HepG2 (cell line): ENCODE results near the gene WDR93. TPM values are rescaled to one million over a fixed set of nuclear protein-coding genes. Genes with fewer than 3 reads are reported as not detected.

ENCODE experiments used
- AHR ChIP-seq: IDR thresholded peaks from 2 replicates; pipeline ENCODE4 v1.6.1; 2018; ENCODE audit warnings: missing genetic modification reagents, missing compliant biosample characterization
- ARID4A ChIP-seq: sonication (generic); formaldehyde crosslinking; IDR thresholded peaks from 2 replicates; pipeline ENCODE4 v1.5.0; 2020; ENCODE audit warnings: mild to moderate bottlenecking, missing genetic modification reagents, borderline replicate concordance
- CHCHD3 ChIP-seq: sonication (generic); formaldehyde crosslinking; IDR thresholded peaks from 2 replicates; pipeline ENCODE4 v1.8.0; 2022; ENCODE audit warnings: mild to moderate bottlenecking, missing genetic modification reagents, moderate library complexity
- CREM ChIP-seq, 2 experiments: sonication (generic) in 1 of 2; formaldehyde crosslinking in 1 of 2; IDR thresholded peaks; 2 replicates each; pipeline versions ENCODE4 v1.4.0 to v1.6.1; 2016 to 2020; ENCODE audit warnings: antibody characterized with exemption in 1 of 2, mild to moderate bottlenecking in 1 of 2, missing genetic modification reagents in 1 of 2
- FOXP1 ChIP-seq, 2 experiments: fragments of 450-650 bp in 1 of 2; IDR thresholded peaks; 2 replicates each; pipeline ENCODE4 v1.6.1; 2017 to 2018; ENCODE audit warnings: antibody characterized with exemption in 1 of 2
- GFI1 ChIP-seq: sonication (generic); formaldehyde crosslinking; IDR thresholded peaks from 2 replicates; pipeline ENCODE4 v1.5.0; 2020; ENCODE audit warnings: missing genetic modification reagents, mild to moderate bottlenecking, borderline replicate concordance
- HBP1 ChIP-seq: IDR thresholded peaks from 2 replicates; pipeline ENCODE4 v1.6.1; 2016; ENCODE audit warnings: low read depth, control low read depth
- MATR3 ChIP-seq: sonication (generic); formaldehyde crosslinking; IDR thresholded peaks from 2 replicates; pipeline ENCODE4 v1.4.0; 2020; ENCODE audit warnings: missing genetic modification reagents
- PPARG ChIP-seq: conservative IDR thresholded peaks from 2 replicates; pipeline ENCODE4 v1.6.1; 2016; ENCODE audit warnings: missing biosample characterization, missing genetic modification reagents
- RELA ChIP-seq: sonication (generic); formaldehyde crosslinking; IDR thresholded peaks from 2 replicates; pipeline ENCODE4 v1.4.0; 2020; ENCODE audit warnings: missing genetic modification reagents
- RXRA ChIP-seq: sonication (generic); formaldehyde crosslinking; IDR thresholded peaks from 2 replicates; pipeline ENCODE4 v1.5.1; 2020; ENCODE audit warnings: missing genetic modification reagents
- SIX4 ChIP-seq: sonication (generic); formaldehyde crosslinking; IDR thresholded peaks from 2 replicates; pipeline ENCODE4 v1.4.0; 2020; ENCODE audit warnings: missing genetic modification reagents
- TCF7 ChIP-seq: sonication (generic); IDR thresholded peaks from 2 replicates; pipeline ENCODE4 v1.6.1; 2016; ENCODE audit warnings: antibody characterized with exemption, low read depth
- THAP11 ChIP-seq: IDR thresholded peaks from 2 replicates; pipeline ENCODE4 v1.6.1; 2016; ENCODE audit warnings: missing biosample characterization, missing genetic modification reagents
- THAP8 ChIP-seq: sonication (generic); formaldehyde crosslinking; IDR thresholded peaks from 2 replicates; pipeline ENCODE4 v1.5.1; 2020; ENCODE audit warnings: missing genetic modification reagents, mild to moderate bottlenecking, borderline replicate concordance
- ZBTB44 ChIP-seq: sonication (generic); formaldehyde crosslinking; IDR thresholded peaks from 2 replicates; pipeline ENCODE4 v1.4.0; 2020; ENCODE audit warnings: missing genetic modification reagents
- ZFP1 ChIP-seq: IDR thresholded peaks from 2 replicates; pipeline ENCODE4 v1.6.1; 2016
- ZKSCAN5 ChIP-seq: sonication (generic); formaldehyde crosslinking; IDR thresholded peaks from 2 replicates; pipeline ENCODE4 v1.5.1; 2020; ENCODE audit warnings: mild to moderate bottlenecking, missing genetic modification reagents
- ZNF333 ChIP-seq: sonication (generic); formaldehyde crosslinking; IDR thresholded peaks from 2 replicates; pipeline ENCODE4 v1.4.0; 2020; ENCODE audit warnings: mild to moderate bottlenecking, missing genetic modification reagents, borderline replicate concordance
- polyA plus RNA-seq, 8 experiments: library from polyadenylated mRNA; depleted of rRNA in 3 of 8; stranded (reverse) in 7 of 8; unstranded in 1 of 8; fragments of >200 nt; fragmentation: Illumina TruSeq in 4 of 8; extraction: Trizol in 4 of 8; gene quantifications; 2 replicates each; pipeline versions ENCODE4 v1.2.1 to v1.2.3, GENCODE V29; 2011 to 2016; ENCODE audit warnings: low read depth in 4 of 8, missing spikeins in 1 of 8, mixed read lengths in 1 of 8; ENCODE audit not compliant: insufficient read depth in 1 of 8
- total RNA-seq, 5 experiments: library from RNA; depleted of rRNA; stranded (reverse); fragments of >200 nt; fragmentation: Illumina TruSeq; extraction: Trizol; gene quantifications; 2 replicates each; pipeline ENCODE4 v1.2.3, GENCODE V29; 2016; ENCODE audit warnings: low read depth in 1 of 5

Gene WDR93
- total and polyA plus RNA-seq, 2 of the 13 experiments (the other 11 are each of a cell fraction or from before 2014, with no cell fraction given) = 0.07 TPM; not detected in 1

GRCh38 chr15:89680282-89680873 is 10.2 kb upstream of the WDR93 start (continued):
- TF ChIP-seq THAP8 (CRISPR knock-in tag) (no peak), FOXP1 (IDR thresholded peaks at IDR 0.05) (no peak), FOXP1 (CRISPR knock-in tag; IDR thresholded peaks at IDR 0.05) (peak; percentile 42; the same call in 1 of the 2 replicates), ZFP1 (CRISPR knock-in tag) (peak; percentile 100), CREM (IDR thresholded peaks at IDR 0.05) (peak; percentile 77; the same call in 1 of the 2 replicates), CREM (CRISPR knock-in tag; IDR thresholded peaks at IDR 0.05) (no peak), ARID4A (CRISPR knock-in tag) (peak; percentile 50; the same call in 1 of the 2 replicates), ZKSCAN5 (CRISPR knock-in tag) (no peak), RXRA (CRISPR knock-in tag) (peak; percentile 95), HBP1 (CRISPR knock-in tag) (no peak), PPARG (peak; percentile 100), TCF7 (peak; percentile 69), AHR (CRISPR knock-in tag) (no peak), GFI1 (CRISPR knock-in tag) (peak; percentile 85; the same call in 1 of the 2 replicates), CHCHD3 (CRISPR knock-in tag) (no peak), ZNF333 (CRISPR knock-in tag) (no peak), SIX4 (CRISPR knock-in tag) (0 out of 2 replicates have a peak, but pooled peaks have one; percentile 47), THAP11 (CRISPR knock-in tag) (0 out of 2 replicates have a peak, but pooled peaks have one; percentile 28), ZBTB44 (CRISPR knock-in tag) (no peak), RELA (CRISPR knock-in tag) (no peak), MATR3 (no peak)
